Retinal pigment epithelial cell (primary cell): ENCODE measurements around the gene RBM43.
"Not testable (repeated sequence)": the region's sequence is repeated elsewhere in the genome, so short reads cannot be mapped to it uniquely, and the experiment has no call there.

ENCODE experiments used
- DNase-seq: peaks from one replicate; pipeline ENCODE4 v3.0.0-alpha.2; 2010; ENCODE audit warnings: low read depth
- H3K4me3 ChIP-seq: 2 replicates; pipeline ENCODE4 v1.5.1; 2011; ENCODE audit warnings: mild to moderate bottlenecking, low read length, control low read depth, moderate library complexity
- TF ChIP-seq, protein P1 (sequence below): conservative IDR thresholded peaks from 2 replicates; pipeline ENCODE4 v1.5.1; 2011; ENCODE audit warnings: low read depth, low read length, control low read depth, inconsistent platforms

Gene RBM43

DNA sequence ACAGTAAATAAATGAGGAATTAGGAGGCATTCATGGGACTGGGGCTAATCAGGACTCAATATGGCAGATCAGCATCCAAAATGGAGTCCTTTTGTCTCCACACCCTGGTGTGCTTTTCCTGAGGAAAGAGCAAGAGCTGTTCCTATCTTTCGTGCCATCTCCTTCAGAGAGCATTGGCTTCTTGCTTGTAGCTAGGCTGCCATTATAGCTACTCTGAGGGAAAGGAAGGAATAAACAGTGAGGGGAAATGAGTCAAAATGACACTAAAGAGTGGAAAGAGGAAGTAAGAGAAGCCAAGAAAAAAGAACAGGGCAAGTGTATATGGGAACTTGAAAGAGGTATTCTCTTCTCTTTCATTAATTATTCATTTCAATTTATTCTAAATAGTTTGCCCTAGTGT is 36.2 kb upstream of the RBM43 start:
- TF ChIP-seq, protein P1, sequence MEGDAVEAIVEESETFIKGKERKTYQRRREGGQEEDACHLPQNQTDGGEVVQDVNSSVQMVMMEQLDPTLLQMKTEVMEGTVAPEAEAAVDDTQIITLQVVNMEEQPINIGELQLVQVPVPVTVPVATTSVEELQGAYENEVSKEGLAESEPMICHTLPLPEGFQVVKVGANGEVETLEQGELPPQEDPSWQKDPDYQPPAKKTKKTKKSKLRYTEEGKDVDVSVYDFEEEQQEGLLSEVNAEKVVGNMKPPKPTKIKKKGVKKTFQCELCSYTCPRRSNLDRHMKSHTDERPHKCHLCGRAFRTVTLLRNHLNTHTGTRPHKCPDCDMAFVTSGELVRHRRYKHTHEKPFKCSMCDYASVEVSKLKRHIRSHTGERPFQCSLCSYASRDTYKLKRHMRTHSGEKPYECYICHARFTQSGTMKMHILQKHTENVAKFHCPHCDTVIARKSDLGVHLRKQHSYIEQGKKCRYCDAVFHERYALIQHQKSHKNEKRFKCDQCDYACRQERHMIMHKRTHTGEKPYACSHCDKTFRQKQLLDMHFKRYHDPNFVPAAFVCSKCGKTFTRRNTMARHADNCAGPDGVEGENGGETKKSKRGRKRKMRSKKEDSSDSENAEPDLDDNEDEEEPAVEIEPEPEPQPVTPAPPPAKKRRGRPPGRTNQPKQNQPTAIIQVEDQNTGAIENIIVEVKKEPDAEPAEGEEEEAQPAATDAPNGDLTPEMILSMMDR = no peak
- no peak overlapping the region for H3K4me3 ChIP-seq

DNA sequence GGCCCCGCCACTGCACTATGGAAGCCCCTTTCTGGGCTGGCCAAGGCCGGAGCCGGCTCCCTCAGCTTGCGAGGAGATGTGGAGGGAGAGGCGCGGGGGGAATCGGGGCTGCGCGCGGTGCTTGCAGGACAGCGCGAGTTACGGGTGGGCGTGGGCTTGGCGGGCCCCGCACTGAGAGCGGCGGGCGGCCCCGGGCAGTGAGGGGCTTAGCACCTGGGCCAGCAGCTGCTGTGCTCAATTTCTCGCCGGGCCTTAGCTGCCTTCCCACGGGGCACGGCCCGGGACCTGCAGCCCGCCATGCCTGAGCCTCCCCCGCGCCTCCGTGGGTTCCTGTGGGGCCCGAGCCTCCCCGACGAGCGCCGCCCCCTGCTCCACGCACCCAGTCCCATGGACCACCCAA is 34.3 kb upstream of the RBM43 start:
- not testable (repeated sequence) for H3K4me3 ChIP-seq, DNase-seq

More for the DNA sequence above, 36.2 kb upstream of the RBM43 start:
- no peak for DNase-seq

GRCh38 chr2:151292546-151292945 is 30.9 kb upstream of the RBM43 start:
- TF ChIP-seq, protein P1 = no peak
- no peak overlapping the region for H3K4me3 ChIP-seq
- DNase-seq = no peak

GRCh38 chr2:151292141-151292540 is 30.5 kb upstream of the RBM43 start:
- no peak for DNase-seq
- no peak overlapping the region for H3K4me3 ChIP-seq
- TF ChIP-seq, protein P1 = no peak

GRCh38 chr2:151291224-151291623 is 29.6 kb upstream of the RBM43 start:
- no peak for DNase-seq
- H3K4me3 ChIP-seq = no peak overlapping the region
- TF ChIP-seq, protein P1 = no peak

DNA sequence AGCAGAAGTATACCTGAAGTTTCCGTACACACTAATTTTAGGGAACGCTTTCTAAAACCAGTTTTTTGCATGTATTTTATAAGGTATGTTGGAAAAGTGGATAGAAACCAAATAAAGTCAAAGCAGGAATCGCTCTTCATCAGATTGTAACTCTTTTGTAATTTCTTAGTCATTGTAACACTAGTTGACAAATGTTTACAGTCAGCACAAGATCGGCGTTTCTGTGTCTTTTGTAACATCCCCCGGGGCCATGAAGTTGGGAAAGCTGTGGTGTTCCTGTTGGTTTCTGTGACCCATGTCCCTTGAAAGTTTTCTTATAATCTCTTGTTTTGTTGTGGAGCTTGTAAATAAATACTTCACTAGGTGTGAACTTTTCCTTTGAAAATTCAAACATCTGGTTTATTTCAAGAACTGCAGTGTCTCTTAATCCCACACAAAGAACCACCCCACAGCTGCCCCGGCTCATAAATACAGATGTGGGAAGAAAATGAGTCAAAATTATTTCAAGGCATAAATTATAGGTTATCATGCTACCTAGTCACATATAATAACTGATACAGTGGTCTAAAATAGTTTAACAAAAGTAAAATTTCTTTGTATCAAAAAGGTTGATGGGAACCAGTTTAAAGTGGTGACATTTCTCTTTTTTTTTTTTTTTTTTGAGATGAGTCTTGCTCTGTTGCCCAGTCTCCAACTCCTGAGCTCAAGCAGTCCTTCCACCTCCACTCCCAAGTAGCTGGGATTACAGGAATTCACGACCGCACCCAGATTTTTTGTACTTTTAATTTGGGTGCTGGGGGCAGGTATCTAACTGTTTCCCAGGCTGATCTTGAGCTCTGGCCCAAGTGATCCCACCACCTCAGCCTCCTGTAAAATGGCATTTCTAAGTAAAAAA is 28.6 kb upstream of the RBM43 start:
- DNase-seq = no peak
- peak overlapping the region; percentile 69 for H3K4me3 ChIP-seq
- TF ChIP-seq, protein P1 = no peak

DNA sequence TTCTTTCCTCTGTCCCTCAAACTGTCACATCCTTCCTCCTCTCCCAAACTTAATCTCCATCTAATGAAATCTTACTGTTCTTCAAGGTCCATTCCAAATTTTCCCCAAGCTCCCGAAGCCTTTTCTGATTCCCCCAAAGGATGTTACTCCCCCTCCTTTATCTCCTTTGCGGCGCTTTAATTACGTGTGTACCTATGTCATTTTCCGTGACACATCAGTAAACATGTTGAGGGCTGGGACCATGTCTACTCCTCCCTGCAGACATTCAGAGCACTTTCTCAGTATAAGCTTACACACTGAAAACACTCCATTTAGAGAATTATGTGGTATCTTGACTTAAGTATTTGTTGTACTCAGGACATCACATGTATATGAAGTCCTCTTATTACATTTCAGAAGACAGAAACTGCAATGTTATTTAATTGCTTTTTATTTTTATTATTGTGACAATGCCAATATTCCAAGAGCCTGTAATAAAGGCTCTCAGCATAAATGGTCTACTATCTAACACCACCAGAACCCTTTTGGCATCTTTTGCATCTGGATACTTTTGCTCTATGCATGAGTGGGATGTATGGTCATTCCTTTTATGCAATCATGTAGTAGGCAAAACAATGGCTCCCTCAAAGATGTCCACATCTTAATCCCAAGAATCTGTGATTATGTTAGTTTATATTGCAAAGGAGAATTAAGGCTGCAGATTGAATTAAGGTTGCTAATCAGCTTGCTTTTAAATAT is 26.0 kb upstream of the RBM43 start:
- TF ChIP-seq, protein P1 = no peak
- DNase-seq = no peak
- no peak overlapping the region for H3K4me3 ChIP-seq
